ENCODE results near the gene COX4I1.

GRCh38 chr16:85845266-85845665 is 45.8 kb downstream of the COX4I1 start:
- TF ChIP-seq, protein P1, sequence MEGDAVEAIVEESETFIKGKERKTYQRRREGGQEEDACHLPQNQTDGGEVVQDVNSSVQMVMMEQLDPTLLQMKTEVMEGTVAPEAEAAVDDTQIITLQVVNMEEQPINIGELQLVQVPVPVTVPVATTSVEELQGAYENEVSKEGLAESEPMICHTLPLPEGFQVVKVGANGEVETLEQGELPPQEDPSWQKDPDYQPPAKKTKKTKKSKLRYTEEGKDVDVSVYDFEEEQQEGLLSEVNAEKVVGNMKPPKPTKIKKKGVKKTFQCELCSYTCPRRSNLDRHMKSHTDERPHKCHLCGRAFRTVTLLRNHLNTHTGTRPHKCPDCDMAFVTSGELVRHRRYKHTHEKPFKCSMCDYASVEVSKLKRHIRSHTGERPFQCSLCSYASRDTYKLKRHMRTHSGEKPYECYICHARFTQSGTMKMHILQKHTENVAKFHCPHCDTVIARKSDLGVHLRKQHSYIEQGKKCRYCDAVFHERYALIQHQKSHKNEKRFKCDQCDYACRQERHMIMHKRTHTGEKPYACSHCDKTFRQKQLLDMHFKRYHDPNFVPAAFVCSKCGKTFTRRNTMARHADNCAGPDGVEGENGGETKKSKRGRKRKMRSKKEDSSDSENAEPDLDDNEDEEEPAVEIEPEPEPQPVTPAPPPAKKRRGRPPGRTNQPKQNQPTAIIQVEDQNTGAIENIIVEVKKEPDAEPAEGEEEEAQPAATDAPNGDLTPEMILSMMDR (IDR thresholded peaks at IDR 0.05), result no peak
- TF ChIP-seq POLR2A (IDR thresholded peaks at IDR 0.05) (no peak), POLR2AphosphoS5 (IDR thresholded peaks at IDR 0.05) (no peak)
